HepG2 (cell line): ENCODE measurements around the gene LXN. TPM values are rescaled to one million over a fixed set of nuclear protein-coding genes. Genes with fewer than 3 reads are reported as not detected.
A peak's percentile ranks its signal among the peaks of the same experiment; 100 is the strongest.

Source experiments
- ATF7-NPFF ChIP-seq: sonication (generic); formaldehyde crosslinking; IDR thresholded peaks from 2 replicates; pipeline ENCODE4 v1.8.1; 2023; ENCODE audit warnings: mild to moderate bottlenecking, low read depth, missing genetic modification reagents, moderate library complexity
- CSRNP2 ChIP-seq: sonication (generic); formaldehyde crosslinking; conservative IDR thresholded peaks from 2 replicates; pipeline ENCODE4 v1.8.0; 2022; ENCODE audit warnings: low read depth, missing genetic modification reagents
- E2F5 ChIP-seq: sonication (generic); formaldehyde crosslinking; conservative IDR thresholded peaks from 2 replicates; pipeline ENCODE4 v1.4.0; 2020; ENCODE audit warnings: missing genetic modification reagents
- EP300 ChIP-seq, 3 experiments: sonication (generic) in 1 of 3; formaldehyde crosslinking in 1 of 3; IDR thresholded peaks; 2 replicates each; pipeline versions ENCODE4 v1.5.1 to v1.6.1; 2011 to 2020; ENCODE audit warnings: low read depth in 2 of 3, low read length in 2 of 3, borderline replicate concordance in 1 of 3, improper control_type of control experiment in 1 of 3, mild to moderate bottlenecking in 1 of 3, missing genetic modification reagents in 1 of 3, moderate library complexity in 1 of 3
- GATAD2A ChIP-seq: IDR thresholded peaks from 2 replicates; pipeline ENCODE4 v1.6.1; 2016
- GFI1 ChIP-seq: sonication (generic); formaldehyde crosslinking; IDR thresholded peaks from 2 replicates; pipeline ENCODE4 v1.5.0; 2020; ENCODE audit warnings: missing genetic modification reagents, mild to moderate bottlenecking, borderline replicate concordance
- RBM39 ChIP-seq: fragments of 200-400 bp; formaldehyde crosslinking; IDR thresholded peaks from one replicate; pipeline ENCODE4 v1.6.1; 2018; ENCODE audit warnings: antibody characterized with exemption, mild to moderate bottlenecking, low read depth, low read length; ENCODE audit not compliant: poor library complexity, severe bottlenecking
- THYN1 ChIP-seq: sonication (generic); formaldehyde crosslinking; IDR thresholded peaks from 2 replicates; pipeline ENCODE4 v1.8.1; 2023; ENCODE audit warnings: low read depth, mild to moderate bottlenecking, moderate library complexity, missing genetic modification reagents, borderline replicate concordance
- TP53 ChIP-seq: sonication (generic); formaldehyde crosslinking; conservative IDR thresholded peaks from 2 replicates; pipeline ENCODE4 v1.4.0; 2020; ENCODE audit warnings: missing genetic modification reagents
- ZNF18 ChIP-seq: sonication (generic); formaldehyde crosslinking; IDR thresholded peaks from 2 replicates; pipeline ENCODE4 v1.8.0; 2022; ENCODE audit warnings: mild to moderate bottlenecking, missing genetic modification reagents; ENCODE audit not compliant: insufficient replicate concordance
- ZNF253 ChIP-seq: sonication (generic); formaldehyde crosslinking; IDR thresholded peaks from 2 replicates; pipeline ENCODE4 v1.8.0; 2022; ENCODE audit warnings: mild to moderate bottlenecking, missing genetic modification reagents, borderline replicate concordance
- ZNF33A ChIP-seq: sonication (generic); formaldehyde crosslinking; IDR thresholded peaks from 2 replicates; pipeline ENCODE4 v1.5.1; 2020; ENCODE audit warnings: missing genetic modification reagents, mild to moderate bottlenecking, moderate library complexity, borderline replicate concordance
- ZNF672 ChIP-seq: sonication (generic); formaldehyde crosslinking; IDR thresholded peaks from 2 replicates; pipeline ENCODE4 v1.8.1; 2022; ENCODE audit warnings: missing genetic modification reagents
- ZNF775 ChIP-seq: sonication (generic); formaldehyde crosslinking; IDR thresholded peaks from 2 replicates; pipeline ENCODE4 v1.4.0; 2020; ENCODE audit warnings: missing genetic modification reagents, mild to moderate bottlenecking, moderate library complexity, borderline replicate concordance
- ZNF850 ChIP-seq: sonication (generic); formaldehyde crosslinking; conservative IDR thresholded peaks from 2 replicates; pipeline ENCODE4 v1.9.0; 2021; ENCODE audit warnings: mild to moderate bottlenecking, missing genetic modification reagents
- polyA plus RNA-seq, 8 experiments: library from polyadenylated mRNA; depleted of rRNA in 3 of 8; stranded (reverse) in 7 of 8; unstranded in 1 of 8; fragments of >200 nt; fragmentation: Illumina TruSeq in 4 of 8; extraction: Trizol in 4 of 8; gene quantifications; 2 replicates each; pipeline versions ENCODE4 v1.2.1 to v1.2.3, GENCODE V29; 2011 to 2016; ENCODE audit warnings: low read depth in 4 of 8, missing spikeins in 1 of 8, mixed read lengths in 1 of 8; ENCODE audit not compliant: insufficient read depth in 1 of 8
- total RNA-seq, 5 experiments: library from RNA; depleted of rRNA; stranded (reverse); fragments of >200 nt; fragmentation: Illumina TruSeq; extraction: Trizol; gene quantifications; 2 replicates each; pipeline ENCODE4 v1.2.3, GENCODE V29; 2016; ENCODE audit warnings: low read depth in 1 of 5
- TF ChIP-seq, protein P1 (sequence below), 2 experiments: sonication (generic) in 1 of 2; formaldehyde crosslinking in 1 of 2; IDR thresholded peaks; 2 replicates each; pipeline versions ENCODE4 v1.5.1 to v1.6.1; 2011 to 2020; ENCODE audit warnings: borderline replicate concordance in 1 of 2, low read depth in 1 of 2, low read length in 1 of 2, mild to moderate bottlenecking in 1 of 2, missing genetic modification reagents in 1 of 2, moderate library complexity in 1 of 2
- TF ChIP-seq, protein P2 (sequence below): sonication (generic); formaldehyde crosslinking; IDR thresholded peaks from 2 replicates; pipeline ENCODE4 v1.5.1; 2020; ENCODE audit warnings: missing genetic modification reagents, mild to moderate bottlenecking, borderline replicate concordance

Gene LXN
- total and polyA plus RNA-seq, 2 of the 13 experiments (the other 11 are each of a cell fraction or from before 2014, with no cell fraction given) = not detected

DNA sequence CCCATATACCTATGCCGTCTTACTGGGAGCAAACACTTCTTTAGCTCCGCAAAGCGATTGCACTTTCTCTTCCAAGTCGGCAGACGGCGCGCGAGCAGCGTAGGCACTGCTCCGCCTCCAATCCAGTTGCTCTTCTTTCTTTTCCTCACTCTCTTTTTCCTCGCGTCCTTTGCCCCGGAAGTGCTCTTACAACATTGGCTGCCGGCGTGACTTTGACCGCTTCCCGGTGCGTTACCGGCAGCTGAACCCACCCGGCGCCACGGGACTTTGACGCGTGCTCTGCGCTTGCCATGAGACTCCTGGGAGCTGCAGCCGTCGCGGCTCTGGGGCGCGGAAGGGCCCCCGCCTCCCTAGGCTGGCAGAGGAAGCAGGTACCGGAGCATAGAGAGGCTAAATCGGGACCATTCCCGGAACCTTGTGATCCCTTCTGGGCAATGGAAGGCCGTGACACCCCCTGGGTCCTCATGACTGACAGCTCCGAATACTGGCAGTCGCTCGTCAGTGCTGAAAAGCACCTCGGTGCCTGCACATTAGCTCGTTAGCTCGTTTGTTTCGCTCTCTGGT lies 28.0 kb downstream of the LXN start, which contains the start of gene GFM1 (continued):
- no peak for TF ChIP-seq ZNF775 (CRISPR knock-in tag)
- TF ChIP-seq GFI1 (CRISPR knock-in tag) = peak; percentile 81
- TF ChIP-seq, protein P1, sequence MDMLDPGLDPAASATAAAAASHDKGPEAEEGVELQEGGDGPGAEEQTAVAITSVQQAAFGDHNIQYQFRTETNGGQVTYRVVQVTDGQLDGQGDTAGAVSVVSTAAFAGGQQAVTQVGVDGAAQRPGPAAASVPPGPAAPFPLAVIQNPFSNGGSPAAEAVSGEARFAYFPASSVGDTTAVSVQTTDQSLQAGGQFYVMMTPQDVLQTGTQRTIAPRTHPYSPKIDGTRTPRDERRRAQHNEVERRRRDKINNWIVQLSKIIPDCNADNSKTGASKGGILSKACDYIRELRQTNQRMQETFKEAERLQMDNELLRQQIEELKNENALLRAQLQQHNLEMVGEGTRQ (IDR thresholded peaks at IDR 0.05; ENCODE audit: low read depth, low read length) = no peak
- TF ChIP-seq, protein P1 (CRISPR knock-in tag; IDR thresholded peaks at IDR 0.05; ENCODE audit: borderline replicate concordance) = no peak
- 0 out of 2 replicates have a peak, but pooled peaks have one; percentile 9 for TF ChIP-seq CSRNP2 (CRISPR knock-in tag)
- TF ChIP-seq ZNF18 (CRISPR knock-in tag) = peak; percentile 73
- no peak for TF ChIP-seq ZNF850 (CRISPR knock-in tag)
- TF ChIP-seq THYN1 (CRISPR knock-in tag) = no peak
- TF ChIP-seq TP53 (CRISPR knock-in tag) = peak; percentile 76; the same call in 1 of the 2 replicates
- TF ChIP-seq EP300 (IDR thresholded peaks at IDR 0.05; ENCODE audit: low read depth in 2 of 2, low read length in 2 of 2) = peak in 1 of 2 experiments; percentile 58; a peak in 2 of 4 replicates
- TF ChIP-seq EP300 (CRISPR knock-in tag; IDR thresholded peaks at IDR 0.05; ENCODE audit: borderline replicate concordance) = peak; percentile 47; the same call in 1 of the 2 replicates
- TF ChIP-seq ATF7-NPFF (CRISPR knock-in tag) = peak; percentile 93
- peak; percentile 65 for TF ChIP-seq GATAD2A (CRISPR knock-in tag)
- no peak for TF ChIP-seq RBM39
- TF ChIP-seq, protein P2, sequence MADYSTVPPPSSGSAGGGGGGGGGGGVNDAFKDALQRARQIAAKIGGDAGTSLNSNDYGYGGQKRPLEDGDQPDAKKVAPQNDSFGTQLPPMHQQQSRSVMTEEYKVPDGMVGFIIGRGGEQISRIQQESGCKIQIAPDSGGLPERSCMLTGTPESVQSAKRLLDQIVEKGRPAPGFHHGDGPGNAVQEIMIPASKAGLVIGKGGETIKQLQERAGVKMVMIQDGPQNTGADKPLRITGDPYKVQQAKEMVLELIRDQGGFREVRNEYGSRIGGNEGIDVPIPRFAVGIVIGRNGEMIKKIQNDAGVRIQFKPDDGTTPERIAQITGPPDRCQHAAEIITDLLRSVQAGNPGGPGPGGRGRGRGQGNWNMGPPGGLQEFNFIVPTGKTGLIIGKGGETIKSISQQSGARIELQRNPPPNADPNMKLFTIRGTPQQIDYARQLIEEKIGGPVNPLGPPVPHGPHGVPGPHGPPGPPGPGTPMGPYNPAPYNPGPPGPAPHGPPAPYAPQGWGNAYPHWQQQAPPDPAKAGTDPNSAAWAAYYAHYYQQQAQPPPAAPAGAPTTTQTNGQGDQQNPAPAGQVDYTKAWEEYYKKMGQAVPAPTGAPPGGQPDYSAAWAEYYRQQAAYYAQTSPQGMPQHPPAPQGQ (CRISPR knock-in tag) = no peak
- TF ChIP-seq ZNF253 (CRISPR knock-in tag) = no peak
- TF ChIP-seq ZNF33A (CRISPR knock-in tag) = 0 out of 2 replicates have a peak, but pooled peaks have one; percentile 30
- no peak for TF ChIP-seq ZNF672
- no peak for TF ChIP-seq E2F5
